Measurements from ENCODE around the gene SLC2A5. TPM values are rescaled to one million over a fixed set of nuclear protein-coding genes. Genes with fewer than 3 reads are reported as not detected.

Gene SLC2A5
- total RNA-seq, 1 experiment from 2014 or later, result not detected

DNA sequence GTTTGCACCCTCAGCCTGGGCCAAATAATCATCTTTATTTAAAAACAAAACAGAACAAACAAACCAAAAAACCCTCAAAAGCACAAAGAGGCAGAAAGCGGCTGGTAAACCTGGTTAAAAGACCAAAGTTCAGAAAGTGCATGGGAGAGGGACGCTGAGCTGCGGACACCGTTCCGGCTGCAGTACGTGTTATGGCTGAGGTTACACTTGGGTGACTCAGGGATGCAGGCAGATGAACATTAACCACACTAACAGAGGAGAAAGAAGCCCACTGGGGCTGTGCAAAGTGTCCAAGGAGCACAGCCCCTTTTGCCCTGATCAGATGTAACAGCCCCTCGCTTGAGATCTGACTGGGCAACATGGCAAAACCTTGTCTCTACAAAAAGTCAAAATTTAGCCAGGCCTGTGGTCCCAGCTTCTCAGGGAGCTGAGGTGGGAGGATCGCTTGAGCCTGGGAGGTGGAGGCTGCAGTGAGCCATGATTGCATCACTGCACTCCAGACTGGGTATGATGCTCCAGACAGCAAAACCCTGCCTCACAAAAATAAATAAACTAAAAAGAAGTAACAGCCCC is 31.1 kb upstream of the SLC2A5 start:
- H3K27ac ChIP-seq, result no peak overlapping the region
- H3F3A ChIP-seq (ENCODE audit: insufficient read depth, low read depth), result no peaks in the 10 kb centered on the region
- no peak overlapping the region for H2AFZ ChIP-seq
- no peak for DNase-seq
- BruUV-seq (replicated peaks), result no TSS peak
- H3K79me2 ChIP-seq (ENCODE audit: low read depth), result no peaks in the 10 kb centered on the region
- no peaks in the 10 kb centered on the region for H4K20me1 ChIP-seq (ENCODE audit: insufficient read depth)
- no peak overlapping the region for H3K4me3 ChIP-seq
- H3K9me2 ChIP-seq (ENCODE audit: insufficient read depth), result no peaks in the 10 kb centered on the region
- no peaks in the 10 kb centered on the region for H3K9me3 ChIP-seq (ENCODE audit: insufficient read depth, low read depth)
- no peaks in the 10 kb centered on the region for H3K27me3 ChIP-seq (ENCODE audit: insufficient read depth, low read depth)
- POLR2A ChIA-PET (ENCODE audit: unreplicated experiment), result no interaction called here
- CTCF ChIA-PET, result no interaction called here
- no peak overlapping the region for H3K4me2 ChIP-seq
- no peaks in the 10 kb centered on the region for H3K4me1 ChIP-seq (replicated peaks; ENCODE audit: insufficient read depth)
- intact Hi-C loops (cut with micrococcal nuclease; ENCODE audit: unreplicated experiment), result loop anchor here (2.0 to 10.0 kb wide), 3 partner anchors 96 to 246 kb away; no protein-coding TSS in a partner anchor
- no peak for TF ChIP-seq EZH2 (IDR thresholded peaks at IDR 0.05; ENCODE audit: low read depth)
- TF ChIP-seq, protein P1, sequence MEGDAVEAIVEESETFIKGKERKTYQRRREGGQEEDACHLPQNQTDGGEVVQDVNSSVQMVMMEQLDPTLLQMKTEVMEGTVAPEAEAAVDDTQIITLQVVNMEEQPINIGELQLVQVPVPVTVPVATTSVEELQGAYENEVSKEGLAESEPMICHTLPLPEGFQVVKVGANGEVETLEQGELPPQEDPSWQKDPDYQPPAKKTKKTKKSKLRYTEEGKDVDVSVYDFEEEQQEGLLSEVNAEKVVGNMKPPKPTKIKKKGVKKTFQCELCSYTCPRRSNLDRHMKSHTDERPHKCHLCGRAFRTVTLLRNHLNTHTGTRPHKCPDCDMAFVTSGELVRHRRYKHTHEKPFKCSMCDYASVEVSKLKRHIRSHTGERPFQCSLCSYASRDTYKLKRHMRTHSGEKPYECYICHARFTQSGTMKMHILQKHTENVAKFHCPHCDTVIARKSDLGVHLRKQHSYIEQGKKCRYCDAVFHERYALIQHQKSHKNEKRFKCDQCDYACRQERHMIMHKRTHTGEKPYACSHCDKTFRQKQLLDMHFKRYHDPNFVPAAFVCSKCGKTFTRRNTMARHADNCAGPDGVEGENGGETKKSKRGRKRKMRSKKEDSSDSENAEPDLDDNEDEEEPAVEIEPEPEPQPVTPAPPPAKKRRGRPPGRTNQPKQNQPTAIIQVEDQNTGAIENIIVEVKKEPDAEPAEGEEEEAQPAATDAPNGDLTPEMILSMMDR (conservative IDR thresholded peaks at IDR 0.05), result no peak
- H3K36me3 ChIP-seq (ENCODE audit: low read depth), result no peaks in the 10 kb centered on the region

GRCh38 chr1:9099555-9099954 is 30.1 kb upstream of the SLC2A5 start:
- no peak overlapping the region for H3K4me2 ChIP-seq
- no peaks in the 10 kb centered on the region for H3K36me3 ChIP-seq (ENCODE audit: low read depth)
- no TSS peak for BruUV-seq (replicated peaks)
- H3K27me3 ChIP-seq (ENCODE audit: insufficient read depth, low read depth), result no peaks in the 10 kb centered on the region
- no peaks in the 10 kb centered on the region for H3K79me2 ChIP-seq (ENCODE audit: low read depth)
- intact Hi-C loops (cut with micrococcal nuclease; ENCODE audit: unreplicated experiment), result no loop called here
- no peaks in the 10 kb centered on the region for H3K9me2 ChIP-seq (ENCODE audit: insufficient read depth)
- DNase-seq, result no peak
- CTCF ChIA-PET, result no interaction called here
- H4K20me1 ChIP-seq (ENCODE audit: insufficient read depth), result no peaks in the 10 kb centered on the region
- no peak overlapping the region for H3K27ac ChIP-seq
- H2AFZ ChIP-seq, result no peak overlapping the region
- no peaks in the 10 kb centered on the region for H3F3A ChIP-seq (ENCODE audit: insufficient read depth, low read depth)
- H3K4me1 ChIP-seq (replicated peaks; ENCODE audit: insufficient read depth), result no peaks in the 10 kb centered on the region
- no peaks in the 10 kb centered on the region for H3K9me3 ChIP-seq (ENCODE audit: insufficient read depth, low read depth)
- no peak overlapping the region for H3K4me3 ChIP-seq
- TF ChIP-seq EZH2 (IDR thresholded peaks at IDR 0.05; ENCODE audit: low read depth), result no peak
- TF ChIP-seq, protein P1 (conservative IDR thresholded peaks at IDR 0.05), result no peak
- POLR2A ChIA-PET (ENCODE audit: unreplicated experiment), result no interaction called here

GRCh38 chr1:9097947-9098705 is 28.7 kb upstream of the SLC2A5 start:
- intact Hi-C loops (cut with micrococcal nuclease; ENCODE audit: unreplicated experiment), result no loop called here
- Histone ChIP-seq H3K36me3 (ENCODE audit: low read depth) (no peaks in the 10 kb centered on the region), H3K4me3 (no peak overlapping the region), H3K27me3 (ENCODE audit: insufficient read depth, low read depth) (no peaks in the 10 kb centered on the region), H3F3A (ENCODE audit: insufficient read depth, low read depth) (no peaks in the 10 kb centered on the region), H3K9me3 (ENCODE audit: insufficient read depth, low read depth) (no peaks in the 10 kb centered on the region), H2AFZ (no peak overlapping the region), H3K4me1 (replicated peaks; ENCODE audit: insufficient read depth) (no peaks in the 10 kb centered on the region), H3K4me2 (no peak overlapping the region), H3K79me2 (ENCODE audit: low read depth) (no peaks in the 10 kb centered on the region), H3K27ac (no peak overlapping the region), H3K9me2 (ENCODE audit: insufficient read depth) (no peaks in the 10 kb centered on the region), H4K20me1 (ENCODE audit: insufficient read depth) (no peaks in the 10 kb centered on the region)
- ChIA-PET POLR2A (ENCODE audit: unreplicated experiment) (no interaction called here), CTCF (no interaction called here)
- DNase-seq, result no peak
- no TSS peak for BruUV-seq (replicated peaks)
- TF ChIP-seq EZH2 (IDR thresholded peaks at IDR 0.05; ENCODE audit: low read depth), result no peak
- TF ChIP-seq, protein P1 (conservative IDR thresholded peaks at IDR 0.05), result no peak

All from PC-9 (cell line).